Hepatocyte (in vitro differentiated cells): Measurements from ENCODE around the gene HS1BP3.

Source experiments
- EZH2 ChIP-seq: fragments of 200-600 bp; sonication (generic); IDR thresholded peaks from 2 replicates; pipeline ENCODE4 v1.6.1; 2016; ENCODE audit warnings: antibody characterized with exemption, mild to moderate bottlenecking, borderline replicate concordance
- EZH2phosphoT487 ChIP-seq: fragments of 200-600 bp; sonication (generic); IDR thresholded peaks from one replicate; pipeline ENCODE4 v1.6.1; 2018; ENCODE audit warnings: antibody characterized with exemption, mild to moderate bottlenecking, low read depth, moderate library complexity; ENCODE audit not compliant: unreplicated experiment, severe bottlenecking
- TF ChIP-seq, protein P1 (sequence below): fragments of 200-600 bp; sonication (generic); IDR thresholded peaks from 2 replicates; pipeline ENCODE4 v1.5.1; 2016; ENCODE audit warnings: antibody characterized with exemption, mild to moderate bottlenecking; ENCODE audit not compliant: poor library complexity

DNA sequence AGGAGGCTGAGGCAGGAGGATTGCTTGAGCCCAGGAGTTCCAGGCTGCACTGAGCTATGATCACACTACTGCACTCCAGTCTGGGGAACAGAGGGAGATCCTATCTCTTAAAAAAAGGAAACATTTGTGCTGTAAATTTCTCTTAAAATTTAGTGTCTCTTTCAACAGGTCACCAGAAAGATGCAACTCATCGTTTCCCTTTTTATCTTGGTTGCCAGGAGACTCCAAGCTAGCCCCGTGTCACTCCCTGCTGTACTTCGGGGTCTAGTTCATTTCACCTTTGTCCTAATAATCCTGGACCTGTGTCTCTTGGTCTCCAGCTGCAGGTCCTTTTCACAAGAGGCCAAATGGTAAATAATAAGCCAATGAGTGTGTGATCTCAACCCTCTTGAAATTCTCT lies 7.1 kb downstream of the HS1BP3 start:
- TF ChIP-seq, protein P1, sequence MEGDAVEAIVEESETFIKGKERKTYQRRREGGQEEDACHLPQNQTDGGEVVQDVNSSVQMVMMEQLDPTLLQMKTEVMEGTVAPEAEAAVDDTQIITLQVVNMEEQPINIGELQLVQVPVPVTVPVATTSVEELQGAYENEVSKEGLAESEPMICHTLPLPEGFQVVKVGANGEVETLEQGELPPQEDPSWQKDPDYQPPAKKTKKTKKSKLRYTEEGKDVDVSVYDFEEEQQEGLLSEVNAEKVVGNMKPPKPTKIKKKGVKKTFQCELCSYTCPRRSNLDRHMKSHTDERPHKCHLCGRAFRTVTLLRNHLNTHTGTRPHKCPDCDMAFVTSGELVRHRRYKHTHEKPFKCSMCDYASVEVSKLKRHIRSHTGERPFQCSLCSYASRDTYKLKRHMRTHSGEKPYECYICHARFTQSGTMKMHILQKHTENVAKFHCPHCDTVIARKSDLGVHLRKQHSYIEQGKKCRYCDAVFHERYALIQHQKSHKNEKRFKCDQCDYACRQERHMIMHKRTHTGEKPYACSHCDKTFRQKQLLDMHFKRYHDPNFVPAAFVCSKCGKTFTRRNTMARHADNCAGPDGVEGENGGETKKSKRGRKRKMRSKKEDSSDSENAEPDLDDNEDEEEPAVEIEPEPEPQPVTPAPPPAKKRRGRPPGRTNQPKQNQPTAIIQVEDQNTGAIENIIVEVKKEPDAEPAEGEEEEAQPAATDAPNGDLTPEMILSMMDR, result no peak
- TF ChIP-seq EZH2 (no peak), EZH2phosphoT487 (no peak)
